Endothelial cell of umbilical vein (primary cell): ENCODE measurements around the gene PDCD7. TPM values are rescaled to one million over a fixed set of nuclear protein-coding genes. Genes with fewer than 3 reads are reported as not detected.

ENCODE experiments used
- BruUV-seq: library from RNA; stranded (reverse); fragments of 400-500 nt; replicated peaks from 2 replicates; lab custom pipeline; 2021; lab: Mats Ljungman, UMichigan
- CTCF ChIA-PET: fragments of 300-600, 350-600 bp; sonication (Branson Sonifier 250); formaldehyde crosslinking; loops from one replicate; lab custom pipeline; 2021; ENCODE audit warnings: antibody characterized with exemption, inconsistent platforms; lab: Charles Lee
- POLR2A ChIA-PET: fragments of 300-600, 350-600 bp; sonication (Branson Sonifier 250); formaldehyde crosslinking; loops from one replicate; lab custom pipeline; 2021; ENCODE audit warnings: antibody characterized with exemption, inconsistent platforms; lab: Charles Lee
- DNase-seq: peaks from one replicate; pipeline ENCODE4 v3.0.0-alpha.2; 2011; ENCODE audit warnings: low read depth, low spot score
- FAIRE-seq: peaks from 2 replicates; lab custom pipeline; 2011; peaks lifted over from hg19 to GRCh38; lab: Jason Lieb, UNC
- H2AFZ ChIP-seq: 2 replicates; pipeline ENCODE4 v1.6.0; 2012; ENCODE audit warnings: low read depth, low read length, control low read depth, inconsistent platforms
- H3K27ac ChIP-seq: 2 replicates; pipeline ENCODE4 v1.5.1; 2011; ENCODE audit warnings: low read depth, mild to moderate bottlenecking, control low read depth, low read length, moderate library complexity; ENCODE audit not compliant: insufficient read depth
- H3K27me3 ChIP-seq, 2 experiments: 2 replicates each; pipeline versions ENCODE4 v1.6.0 to v1.6.1; 2011; ENCODE audit warnings: low read length in 2 of 2, mixed read lengths in 1 of 2; ENCODE audit not compliant: control insufficient read depth in 2 of 2, insufficient read depth in 2 of 2
- H3K36me3 ChIP-seq, 2 experiments: 2 replicates in 1 of 2; 3 replicates in 1 of 2; pipeline ENCODE4 v1.5.1; 2011; ENCODE audit warnings: low read length in 2 of 2, mild to moderate bottlenecking in 1 of 2, moderate library complexity in 1 of 2; ENCODE audit not compliant: control insufficient read depth in 2 of 2, insufficient read depth in 2 of 2; ENCODE audit errors: extremely low read depth in 1 of 2
- H3K4me1 ChIP-seq: 3 replicates; pipeline ENCODE4 v1.5.1; 2011; ENCODE audit warnings: mild to moderate bottlenecking, low read length; ENCODE audit not compliant: control insufficient read depth, insufficient read depth; ENCODE audit errors: extremely low read depth
- H3K4me2 ChIP-seq: 2 replicates; pipeline ENCODE4 v1.6.1; 2011; ENCODE audit warnings: low read length, control low read depth, mixed read lengths; ENCODE audit not compliant: insufficient read depth
- H3K4me3 ChIP-seq, 3 experiments: fragments of 200-600 bp in 1 of 3; sonication (generic), shearing (Covaris generic) in 1 of 3; replicated peaks in 1 of 3; 2 replicates each; pipeline ENCODE4 v1.5.1; 2011 to 2016; ENCODE audit warnings: control low read depth in 3 of 3, low read length in 3 of 3, mild to moderate bottlenecking in 2 of 3, inconsistent platforms in 1 of 3, low read depth in 1 of 3, moderate library complexity in 1 of 3; ENCODE audit not compliant: insufficient read depth in 1 of 3
- H3K79me2 ChIP-seq: 2 replicates; pipeline ENCODE4 v1.6.0; 2012; ENCODE audit warnings: low read length, inconsistent platforms; ENCODE audit not compliant: control insufficient read depth, insufficient read depth
- H3K9ac ChIP-seq: replicated peaks from 2 replicates; pipeline ENCODE3; 2011; ENCODE audit warnings: low read length, control low read depth; ENCODE audit not compliant: insufficient read depth; ENCODE audit errors: extremely low read depth
- H3K9me1 ChIP-seq: replicated peaks from 3 replicates; pipeline ENCODE4 v1.6.0; 2011; ENCODE audit warnings: mild to moderate bottlenecking, low read length; ENCODE audit not compliant: control insufficient read depth, insufficient read depth; ENCODE audit errors: extremely low read depth
- H3K9me3 ChIP-seq: replicated peaks from 2 replicates; pipeline ENCODE4 v1.5.1; 2012; ENCODE audit warnings: low read length, inconsistent platforms; ENCODE audit not compliant: control insufficient read depth, insufficient read depth
- H4K20me1 ChIP-seq: replicated peaks from 2 replicates; pipeline ENCODE3; 2011; ENCODE audit warnings: mild to moderate bottlenecking, low read length; ENCODE audit not compliant: control insufficient read depth, insufficient read depth; ENCODE audit errors: extremely low read depth
- CTCF ChIP-seq, 2 donors: IDR thresholded peaks; 1 replicate in 1 of 2; 2 replicates in 1 of 2; pipeline ENCODE4 v1.5.1; 2011; ENCODE audit warnings: low read length in 2 of 2, mild to moderate bottlenecking in 2 of 2, moderate library complexity in 2 of 2, control low read depth in 1 of 2, inconsistent platforms in 1 of 2, low read depth in 1 of 2; ENCODE audit not compliant: insufficient read depth in 1 of 2; ENCODE audit errors: extremely low read depth in 1 of 2
- EZH2 ChIP-seq: IDR thresholded peaks from 2 replicates; pipeline ENCODE4 v1.6.1; 2012; ENCODE audit warnings: borderline replicate concordance, low read depth, mild to moderate bottlenecking, moderate library complexity, low read length, inconsistent platforms; ENCODE audit not compliant: severe bottlenecking
- FOS ChIP-seq: IDR thresholded peaks from 2 replicates; pipeline ENCODE4 v1.6.1; 2011; ENCODE audit warnings: mild to moderate bottlenecking, low read length, moderate library complexity, borderline replicate concordance; ENCODE audit not compliant: insufficient read depth
- GATA2 ChIP-seq: IDR thresholded peaks from 2 replicates; pipeline ENCODE4 v1.7.0; 2011; ENCODE audit warnings: low read depth, mild to moderate bottlenecking, moderate library complexity, mixed read lengths, low read length; ENCODE audit not compliant: insufficient read length, insufficient read depth
- JUN ChIP-seq: IDR thresholded peaks from 2 replicates; pipeline ENCODE4 v1.6.1; 2011; ENCODE audit warnings: borderline replicate concordance, low read depth; ENCODE audit not compliant: insufficient read length, insufficient read depth
- MAX ChIP-seq: IDR thresholded peaks from 2 replicates; pipeline ENCODE4 v1.6.1; 2011; ENCODE audit not compliant: insufficient read depth, insufficient read length
- MYC ChIP-seq: IDR thresholded peaks from one replicate; pipeline ENCODE4 v1.6.1; 2011; ENCODE audit warnings: mild to moderate bottlenecking, low read depth, low read length
- POLR2A ChIP-seq: IDR thresholded peaks from 2 replicates; pipeline ENCODE4 v1.6.1; 2012; ENCODE audit warnings: low read depth, mild to moderate bottlenecking, control low read depth, low read length
- POLR2AphosphoS5 ChIP-seq: IDR thresholded peaks from 2 replicates; pipeline ENCODE4 v1.6.1; 2012; ENCODE audit warnings: low read depth, mild to moderate bottlenecking, control low read depth, low read length, moderate library complexity; ENCODE audit not compliant: insufficient read depth
- dilution Hi-C: fragments of 300-500 bp; cut with MboI; formaldehyde crosslinking; loops from one replicate; pipeline ENCODE4 v1.15.0; 2019; ENCODE audit warnings: low sequenced_read_pairs; ENCODE audit not compliant: extremely low pct_ligation_motif_present
- intact Hi-C: fragments of 100-400 bp; cut with micrococcal nuclease; formaldehyde crosslinking; loops from one replicate; pipeline ENCODE4 v1.10.0; 2022
- polyA plus RNA-seq, 4 experiments: library from polyadenylated mRNA; depleted of rRNA in 3 of 4; stranded (reverse) in 3 of 4; unstranded in 1 of 4; fragments of >200 nt; gene quantifications; 2 replicates each; pipeline versions ENCODE4 v1.2.1 to v1.2.3, GENCODE V29; 2011 to 2012; ENCODE audit warnings: missing spikeins in 1 of 4
- total RNA-seq: library from RNA; stranded (reverse); gene quantifications from 2 replicates; pipeline ENCODE4 v1.2.3, GENCODE V29; 2021

Gene PDCD7
- total and polyA plus RNA-seq, 2 donors (not counting 3 experiments of a cell fraction or from before 2014, with no cell fraction given): 12.1 to 19.5 TPM

- no peak for TF ChIP-seq POLR2AphosphoS5
- no peak for TF ChIP-seq JUN
- no peak for TF ChIP-seq MYC
- TF ChIP-seq POLR2A: no peak
- no peak for TF ChIP-seq GATA2
- TF ChIP-seq CTCF (IDR thresholded peaks at IDR 0.05; ENCODE audit: extremely low read depth in 1 of 2, insufficient read depth in 1 of 2, low read depth in 1 of 2, low read length in 2 of 2): no peak
- no peak for TF ChIP-seq EZH2
- no peak for TF ChIP-seq FOS
- no peak for TF ChIP-seq MAX
- POLR2A ChIA-PET: no interaction called here
- peaks cover 18 to 32% of the 10 kb centered on the region in 2 experiments for H3K36me3 ChIP-seq
- FAIRE-seq (no peak), DNase-seq (no peak)
- no peaks in the 10 kb centered on the region for H3K27me3 ChIP-seq
- no peaks in the 10 kb centered on the region for H3K4me1 ChIP-seq
- no peak overlapping the region for H3K4me3 ChIP-seq
- H3K9me1 ChIP-seq: no peaks in the 10 kb centered on the region
- CTCF ChIA-PET: interaction anchor here (1.2 kb wide), 1 partner anchor 55 kb away, joined by 3 read pairs; no protein-coding TSS in a partner anchor
- H3K9me3 ChIP-seq: no peaks in the 10 kb centered on the region
- dilution Hi-C loops (no loop called here), intact Hi-C loops (no loop called here)
- H3K27ac ChIP-seq: no peak overlapping the region
- no peaks in the 10 kb centered on the region for H3K79me2 ChIP-seq
- H2AFZ ChIP-seq: no peak overlapping the region
- H3K9ac ChIP-seq: no peak overlapping the region
- no peaks in the 10 kb centered on the region for H4K20me1 ChIP-seq
- H3K4me2 ChIP-seq: no peak overlapping the region
- no TSS peak for BruUV-seq
Observed at GRCh38 chr15:65156692-65157091, 23.1 kb upstream of the PDCD7 start.
